Measurements from ENCODE around the gene TLE1. TPM values are rescaled to one million over a fixed set of nuclear protein-coding genes. Genes with fewer than 3 reads are reported as not detected.

Gene TLE1
- total RNA-seq, 1 experiment from 2014 or later, result 79.3 TPM

GRCh38 chr9:81543695-81544094 is 145.7 kb downstream of the TLE1 start:
- no CpG with 5 or more reads among the region's 1 CpG for WGBS (ENCODE audit: extremely low coverage, insufficient read length, low lambda C conversion rate)
- no peak overlapping the region for H4K8ac ChIP-seq (replicated peaks; ENCODE audit: insufficient read length, low read depth, low read length)
- no peak for TF ChIP-seq CTCF (conservative IDR thresholded peaks at IDR 0.05)
- H2BK20ac ChIP-seq (ENCODE audit: low read depth, low read length, poor library complexity, severe bottlenecking), result no peak overlapping the region
- H3K9ac ChIP-seq (ENCODE audit: extremely low read depth, insufficient read length, low read length), result no peak overlapping the region
- H3K9me3 Mint-ChIP-seq, result no peaks in the 10 kb centered on the region; a peak in 1 of 5 replicates
- H3K27ac Mint-ChIP-seq, result no peak overlapping the region
- no peaks in the 10 kb centered on the region for H3K27me3 Mint-ChIP-seq (ENCODE audit: low read depth)
- no peaks in the 10 kb centered on the region for H3K36me3 Mint-ChIP-seq (ENCODE audit: insufficient read depth in 1 of 3, low read depth in 3 of 3)
- H3K27ac ChIP-seq (ENCODE audit: insufficient read length, low read depth, low read length), result no peak overlapping the region
- no peaks in the 10 kb centered on the region for H3K79me2 ChIP-seq (ENCODE audit: insufficient read depth, low read length)
- no peak overlapping the region for H3K23ac ChIP-seq (ENCODE audit: insufficient read length, low read depth, low read length)
- H2BK5ac ChIP-seq (ENCODE audit: insufficient read length, low read length), result no peak overlapping the region
- H3K4me2 ChIP-seq (ENCODE audit: insufficient read depth, insufficient read length, low read length), result no peak overlapping the region
- H2BK120ac ChIP-seq (ENCODE audit: low read depth, low read length, poor library complexity, severe bottlenecking), result no peak overlapping the region
- DNase-seq, result no peak
- H3K4me1 Mint-ChIP-seq, result peaks cover 25 to 26% of the 10 kb centered on the region in 2 experiments
- no peak overlapping the region for H2AFZ ChIP-seq (ENCODE audit: low read length)
- no peak overlapping the region for H2AK5ac ChIP-seq (ENCODE audit: insufficient read length, low read length)
- H2BK15ac ChIP-seq (ENCODE audit: low read depth, low read length), result no peak overlapping the region
- H4K91ac ChIP-seq (ENCODE audit: insufficient read length, low read depth, low read length), result no peak overlapping the region
- no peak overlapping the region for H4K5ac ChIP-seq (ENCODE audit: insufficient read length, low read depth, low read length)
- no peaks in the 10 kb centered on the region for H3K9me3 ChIP-seq (ENCODE audit: control insufficient read depth, low read depth, low read length)
- no peaks in the 10 kb centered on the region for H3K23me2 ChIP-seq (ENCODE audit: insufficient read length, low read depth, low read length, poor library complexity, severe bottlenecking)
- H3T11ph ChIP-seq (ENCODE audit: low read length), result no peak overlapping the region
- H3K4me1 ChIP-seq (ENCODE audit: insufficient read depth, low read length), result 0 out of 2 replicates have a peak, but pooled peaks cover 2% of the 10 kb centered on the region
- H3K27me3 ChIP-seq (ENCODE audit: insufficient read depth, low read length), result no peaks in the 10 kb centered on the region
- H3K4ac ChIP-seq (ENCODE audit: low read depth, low read length), result no peak overlapping the region
- H4K20me1 ChIP-seq (ENCODE audit: control insufficient read depth, insufficient read depth, insufficient read length), result no peaks in the 10 kb centered on the region
- no peak overlapping the region for H2BK12ac ChIP-seq (ENCODE audit: insufficient read length, low read depth, low read length)
- H3K79me1 ChIP-seq (ENCODE audit: insufficient read depth, low read depth, low read length, poor library complexity, severe bottlenecking), result no peaks in the 10 kb centered on the region
- H3K14ac ChIP-seq (ENCODE audit: insufficient read depth, low read length), result no peak overlapping the region
- no peak overlapping the region for H3K4me3 Mint-ChIP-seq
- H3K56ac ChIP-seq (ENCODE audit: insufficient read length, low read depth, low read length), result no peak overlapping the region
- H3K18ac ChIP-seq (ENCODE audit: insufficient read length, low read depth, low read length), result no peak overlapping the region
